ENCODE results near the gene DCTN2.
"Not testable (repeated sequence)": the region's sequence is repeated elsewhere in the genome, so short reads cannot be mapped to it uniquely, and the experiment has no call there.

DCTN2 gene

GRCh38 chr12:57528831-57529555 is 18.0 kb downstream of the DCTN2 start:
- no peak for DNase-seq (ENCODE audit: low read depth, low spot score)

DNA sequence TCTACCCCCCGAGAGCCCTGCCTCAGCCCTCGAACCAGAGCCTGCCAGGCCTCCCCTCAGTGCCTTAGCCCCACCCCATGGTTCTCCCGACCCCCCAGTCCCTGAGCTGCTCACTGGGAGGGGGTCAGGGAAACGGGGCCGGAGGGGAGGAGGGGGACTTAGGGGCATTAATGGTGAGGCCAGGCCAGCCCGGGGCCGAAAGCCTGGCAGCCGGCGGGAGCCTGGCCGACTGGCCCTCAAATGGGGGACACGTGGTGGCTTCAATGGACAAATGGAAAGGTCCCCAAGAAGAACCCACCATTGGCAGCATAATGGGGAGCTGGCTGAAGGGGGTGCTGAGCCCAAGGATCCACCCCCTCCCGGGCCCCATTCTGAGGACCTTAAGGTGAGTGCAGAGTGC is 18.8 kb downstream of the DCTN2 start:
- no peak for DNase-seq (ENCODE audit: low read depth, low spot score)

DNA sequence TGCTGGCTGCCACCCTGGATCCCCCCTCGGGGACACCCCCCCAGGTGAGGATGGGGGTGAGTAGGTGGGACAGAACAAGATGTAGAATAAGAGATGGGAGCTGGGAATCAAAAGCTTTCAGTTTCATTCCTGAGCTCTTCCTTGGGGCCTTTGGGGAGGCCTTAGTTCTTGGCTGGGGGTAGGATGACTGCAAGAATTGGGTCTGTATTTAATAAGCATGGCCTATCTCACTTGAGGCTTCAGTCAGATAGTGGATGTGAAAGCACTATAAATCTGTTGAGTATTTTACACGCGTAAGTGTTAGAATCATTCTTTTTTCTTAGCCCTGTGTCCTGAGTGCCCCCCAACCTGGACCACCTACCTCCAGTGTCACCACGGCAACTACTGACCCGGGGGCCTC is 19.8 kb downstream of the DCTN2 start:
- DNase-seq (ENCODE audit: low read depth, low spot score), result no peak

- no peak for DNase-seq (ENCODE audit: low read depth, low spot score)
These were observed 20.4 kb downstream of the DCTN2 start for GRCh38 chr12:57526477-57527126.

GRCh38 chr12:57525615-57526383 is 21.2 kb downstream of the DCTN2 start:
- DNase-seq (ENCODE audit: low read depth, low spot score), result no peak

DNA sequence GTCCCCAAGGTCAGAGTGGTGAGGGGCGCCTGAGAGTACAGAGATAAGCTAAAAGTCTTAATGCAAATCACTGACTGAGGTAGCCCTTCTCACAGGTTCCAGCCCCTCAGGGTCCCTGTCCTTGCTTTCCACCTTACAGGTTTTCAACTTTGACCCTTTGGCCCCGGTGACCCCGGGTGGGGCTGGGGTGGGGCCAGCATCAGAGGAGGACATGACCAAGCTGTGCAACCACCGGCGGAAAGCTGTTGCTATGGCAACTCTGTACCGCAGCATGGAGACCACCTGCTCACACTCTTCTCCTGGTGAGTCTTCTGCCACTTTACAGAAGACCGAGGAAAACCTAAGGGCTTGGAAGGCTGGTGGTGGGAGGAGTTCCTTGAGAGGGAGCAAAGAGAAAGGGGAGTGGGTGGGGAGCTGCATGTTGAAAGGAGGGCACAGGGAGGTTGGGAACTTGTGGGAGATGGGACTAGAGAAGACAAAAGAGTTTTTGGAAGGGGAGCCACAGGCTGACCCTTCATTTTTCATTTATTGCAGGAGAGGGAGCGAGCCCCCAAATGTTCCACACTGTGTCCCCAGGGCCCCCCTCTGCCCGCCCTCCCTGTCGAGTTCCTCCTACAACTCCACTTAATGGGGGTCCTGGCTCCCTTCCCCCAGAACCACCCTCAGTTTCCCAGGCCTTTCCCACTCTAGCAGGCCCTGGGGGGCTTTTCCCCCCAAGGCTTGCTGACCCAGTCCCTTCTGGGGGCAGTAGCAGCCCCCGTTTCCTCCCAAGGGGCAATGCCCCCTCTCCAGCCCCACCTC is 22.0 kb downstream of the DCTN2 start:
- DNase-seq (ENCODE audit: low read depth, low spot score), result no peak

- DNase-seq (ENCODE audit: low read depth, low spot score), result no peak
These were observed 23.0 kb downstream of the DCTN2 start for GRCh38 chr12:57523706-57524614.

- DNase-seq (ENCODE audit: low read depth, low spot score), result no peak
These were observed 23.9 kb downstream of the DCTN2 start for GRCh38 chr12:57522887-57523705.

DNA sequence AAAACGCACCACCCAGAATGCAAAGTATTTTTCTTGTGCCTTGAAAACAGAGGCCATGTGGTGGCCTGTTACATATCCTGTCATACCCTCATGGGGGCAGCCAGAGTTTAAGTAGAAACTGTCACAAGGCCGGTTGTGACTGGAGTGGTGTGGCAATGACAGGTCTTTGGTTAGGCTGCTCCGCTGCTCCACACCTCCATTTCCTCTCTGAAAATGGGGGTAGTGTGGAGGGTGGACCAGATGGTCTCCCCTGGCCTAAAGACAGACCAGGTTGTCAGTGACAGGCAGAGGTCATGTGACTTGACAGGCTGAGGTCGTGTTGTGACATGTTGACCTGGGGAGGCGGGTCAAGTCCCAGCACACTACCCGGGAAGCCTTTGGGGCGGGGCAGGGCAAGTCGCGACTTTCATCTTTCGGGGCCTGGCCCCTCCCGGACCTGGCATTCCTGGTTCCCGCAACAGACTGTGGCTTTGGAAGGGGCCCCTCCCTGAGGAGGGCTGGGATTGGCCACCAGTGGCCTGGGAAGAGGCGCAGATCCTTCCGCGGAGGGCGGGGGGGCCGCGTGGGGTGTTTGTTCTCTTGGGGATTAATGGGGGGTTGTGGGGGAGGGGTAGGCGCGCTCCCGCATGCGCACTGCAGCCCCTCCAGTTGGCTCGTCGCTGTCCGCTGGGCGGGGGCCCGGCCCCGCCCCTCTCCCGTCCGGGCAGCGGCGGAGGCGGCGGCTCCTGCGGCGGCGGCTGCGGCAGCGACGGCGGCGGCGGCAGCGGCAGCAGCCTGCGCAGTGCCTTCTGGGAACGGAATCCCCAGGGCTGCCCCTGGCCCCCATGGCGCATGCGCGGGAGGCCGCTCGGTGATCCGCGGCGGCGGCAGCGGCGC is 24.7 kb downstream of the DCTN2 start, which contains the start of gene MBD6:
MBD6 (plus strand) TSS at position 814 of the 876 bp plus-strand sequence. CDS start 1,480 bp downstream, outside the sequence.
- DNase-seq (ENCODE audit: low read depth, low spot score), result no peak

GRCh38 chr12:57521525-57522010 is 25.4 kb downstream of the DCTN2 start:
- DNase-seq (ENCODE audit: low read depth, low spot score), result no peak

DNA sequence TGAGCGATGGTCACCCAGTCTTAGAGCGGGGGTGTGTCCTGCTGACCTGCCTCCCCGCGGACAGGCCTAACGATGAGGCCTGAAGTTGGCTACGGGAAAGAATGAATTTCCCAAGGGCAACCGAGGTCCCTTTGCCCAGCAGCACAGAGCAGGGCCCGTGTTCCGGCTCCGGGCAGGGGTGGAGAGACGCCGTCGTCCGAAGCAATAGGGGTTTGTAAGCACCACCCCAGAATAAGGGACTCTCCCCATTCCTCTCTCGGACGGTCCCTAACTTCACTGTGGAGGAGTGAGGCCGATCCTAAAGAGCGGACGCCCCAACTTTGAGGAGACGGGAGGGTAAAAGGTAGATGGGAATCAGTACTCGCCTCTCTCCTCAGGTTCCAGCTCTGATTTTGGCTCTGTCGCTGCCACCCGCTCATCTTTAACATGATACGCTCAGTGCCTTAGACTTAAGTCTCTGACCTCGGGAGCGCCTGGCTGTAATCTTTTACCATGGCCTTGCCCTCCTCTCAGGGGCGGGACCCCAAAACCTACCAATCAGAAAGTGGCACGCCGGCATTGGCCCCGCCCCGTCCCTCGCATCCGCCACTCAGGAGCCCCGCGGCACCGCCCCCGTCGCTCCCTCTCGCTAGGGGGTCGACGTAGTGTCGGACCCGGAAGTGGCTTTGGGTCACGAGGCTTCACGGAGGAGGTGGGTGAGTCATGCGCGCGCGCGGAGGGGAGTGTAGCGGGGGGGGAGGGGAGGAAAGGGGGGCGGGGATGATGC is 26.8 kb downstream of the DCTN2 start, which contains the start of gene DDIT3:
DDIT3 (minus strand) TSS at position 462 of the 766 bp plus-strand sequence. CDS start 3,108 bp downstream, outside the sequence.
- DNase-seq (ENCODE audit: low read depth, low spot score), result no peak

GRCh38 chr12:57519796-57520052 is 27.3 kb downstream of the DCTN2 start:
- DNase-seq (ENCODE audit: low read depth, low spot score), result no peak

DNA sequence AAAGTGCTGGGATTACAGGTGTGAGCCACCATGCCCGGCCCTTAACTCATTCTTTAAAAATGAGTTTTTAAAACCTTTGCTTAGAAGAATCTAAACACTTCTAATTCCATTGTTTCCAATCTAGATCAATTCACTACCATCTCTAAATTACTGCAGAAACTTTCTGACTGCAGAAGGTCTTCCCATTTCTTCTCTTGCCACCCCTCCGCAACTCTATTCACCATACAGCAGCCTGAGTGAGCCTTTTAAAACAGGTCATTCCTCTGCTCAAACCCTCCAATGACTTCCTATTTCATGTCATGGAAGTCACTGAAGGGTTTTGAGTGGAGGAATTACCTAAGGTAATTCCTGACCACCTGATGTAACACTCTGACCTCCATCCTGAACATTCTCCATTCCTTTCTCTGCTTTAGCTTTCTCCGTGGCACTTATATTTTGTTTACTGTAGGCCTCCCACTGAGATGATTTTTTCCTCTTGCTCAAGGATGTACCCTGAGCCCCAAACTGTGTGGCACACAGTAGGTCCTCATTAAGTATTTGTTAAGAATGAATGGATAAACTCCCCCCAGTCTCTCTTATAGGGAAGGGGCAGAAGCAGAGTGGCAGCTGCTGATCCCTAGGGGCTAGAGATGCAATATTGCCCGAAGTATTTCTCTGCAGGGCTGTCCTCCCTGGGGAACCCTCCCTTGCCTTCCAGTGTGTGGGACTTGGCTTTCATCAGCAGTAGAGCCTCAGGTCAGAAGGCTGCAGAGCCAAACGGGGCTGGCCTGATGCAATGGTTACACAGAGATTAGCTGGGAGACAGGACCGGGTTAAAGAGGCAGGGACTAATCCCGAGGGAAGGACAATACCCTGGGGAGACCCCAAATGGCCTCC is 27.8 kb downstream of the DCTN2 start:
- no peak for DNase-seq (ENCODE audit: low read depth, low spot score)

GRCh38 chr12:57518176-57518919 is 28.6 kb downstream of the DCTN2 start:
- no peak for DNase-seq (ENCODE audit: low read depth, low spot score)

GRCh38 chr12:57517718-57518117 is 29.3 kb downstream of the DCTN2 start:
- DNase-seq (ENCODE audit: low read depth, low spot score), result not testable (repeated sequence)

GRCh38 chr12:57517187-57517586 is 29.8 kb downstream of the DCTN2 start:
- no peak for DNase-seq (ENCODE audit: low read depth, low spot score)

Data from iPS DF 19.7 (cell line).